H1 (cell line): ENCODE results near the gene KLHDC8A. TPM values are rescaled to one million over a fixed set of nuclear protein-coding genes. Genes with fewer than 3 reads are reported as not detected.

Experiments used
- BCL11A ChIP-seq, 2 experiments: IDR thresholded peaks; one replicate each; pipeline ENCODE4 v1.6.1; 2011; ENCODE audit warnings: low read depth in 2 of 2, low read length in 2 of 2, mild to moderate bottlenecking in 2 of 2
- BRCA1 ChIP-seq: IDR thresholded peaks from 2 replicates; pipeline ENCODE4 v1.6.1; 2012; ENCODE audit warnings: low read depth, low read length, improper control_type of control experiment
- CEBPB ChIP-seq: IDR thresholded peaks from 2 replicates; pipeline ENCODE4 v1.6.1; 2012; ENCODE audit warnings: low read depth, low read length
- CTBP2 ChIP-seq: IDR thresholded peaks from 2 replicates; pipeline ENCODE4 v1.7.0; 2011; ENCODE audit warnings: borderline replicate concordance, mild to moderate bottlenecking, moderate library complexity, mixed read lengths, low read length; ENCODE audit not compliant: insufficient read depth, insufficient read length
- EZH2 ChIP-seq: fragments of 200-600 bp; sonication (generic); IDR thresholded peaks from 2 replicates; pipeline ENCODE4 v1.7.1; 2012; ENCODE audit warnings: low read depth, mild to moderate bottlenecking, moderate library complexity, low read length, inconsistent platforms; ENCODE audit not compliant: severe bottlenecking
- HDAC2 ChIP-seq, 2 experiments: fragments of 300-600 bp in 1 of 2; sonication (generic) in 1 of 2; IDR thresholded peaks; 2 replicates each; pipeline ENCODE4 v1.6.1; 2011 to 2012; ENCODE audit warnings: low read depth in 2 of 2, low read length in 2 of 2, mild to moderate bottlenecking in 2 of 2, moderate library complexity in 2 of 2, borderline replicate concordance in 1 of 2, inconsistent platforms in 1 of 2
- KDM1A ChIP-seq: fragments of 200-600, 300-600 bp; sonication (generic); IDR thresholded peaks from 2 replicates; pipeline ENCODE4 v1.7.1; 2016; ENCODE audit warnings: mild to moderate bottlenecking, low read length, borderline replicate concordance
- KDM4A ChIP-seq: IDR thresholded peaks from one replicate; pipeline ENCODE4 v1.7.1; 2012; ENCODE audit warnings: low read depth, mild to moderate bottlenecking, moderate library complexity, low read length, inconsistent platforms; ENCODE audit not compliant: severe bottlenecking
- KDM5A ChIP-seq: fragments of 200-600 bp; IDR thresholded peaks from 2 replicates; pipeline ENCODE4 v1.7.1; 2012; ENCODE audit warnings: mild to moderate bottlenecking, low read length, inconsistent platforms, mixed read lengths
- PHF8 ChIP-seq: fragments of 200-600 bp; sonication (generic); conservative IDR thresholded peaks from 2 replicates; pipeline ENCODE4 v1.7.1; 2012; ENCODE audit warnings: low read depth, mild to moderate bottlenecking, inconsistent platforms, low read length, moderate library complexity
- POLR2A ChIP-seq, 2 experiments: IDR thresholded peaks; 1 replicate in 1 of 2; 2 replicates in 1 of 2; pipeline ENCODE4 v1.6.1; 2011; ENCODE audit warnings: low read depth in 2 of 2, low read length in 2 of 2, mild to moderate bottlenecking in 2 of 2; ENCODE audit errors: control extremely low read depth in 1 of 2
- RNF2 ChIP-seq: fragments of 200-900, 300-1000 bp; sonication (generic); IDR thresholded peaks from 2 replicates; pipeline ENCODE4 v1.7.1; 2016; ENCODE audit warnings: borderline replicate concordance, low read depth, mild to moderate bottlenecking, antibody characterized with exemption, low read length; ENCODE audit not compliant: poor library complexity, severe bottlenecking; ENCODE audit errors: missing control alignments
- SP1 ChIP-seq: IDR thresholded peaks from 2 replicates; pipeline ENCODE4 v1.6.1; 2011; ENCODE audit warnings: low read depth, low read length
- SRF ChIP-seq: IDR thresholded peaks from 2 replicates; pipeline ENCODE4 v1.6.1; 2011; ENCODE audit warnings: mild to moderate bottlenecking, low read depth, low read length, moderate library complexity
- SUZ12 ChIP-seq: fragments of 200-600 bp; sonication (generic); IDR thresholded peaks from 2 replicates; pipeline ENCODE4 v1.6.1; 2012; ENCODE audit warnings: mild to moderate bottlenecking, inconsistent platforms, low read length, moderate library complexity, mixed read lengths
- TAF7 ChIP-seq: optimal IDR thresholded peaks from 2 replicates; pipeline ENCODE3; 2011; ENCODE audit warnings: low read depth, mild to moderate bottlenecking, inconsistent platforms, low read length, moderate library complexity, borderline replicate concordance
- TCF12 ChIP-seq: IDR thresholded peaks from 2 replicates; pipeline ENCODE4 v1.6.1; 2011; ENCODE audit warnings: low read depth, mild to moderate bottlenecking, low read length
- polyA plus RNA-seq, 7 experiments: library from polyadenylated mRNA; depleted of rRNA in 3 of 7; stranded (reverse) in 5 of 7; unstranded in 2 of 7; fragments of >200 nt in 5 of 7; fragments of 200-250 nt in 2 of 7; gene quantifications; 1 replicate in 5 of 7; 2 replicates in 1 of 7; 4 replicates in 1 of 7; pipeline versions ENCODE4 v1.2.1 to v1.2.3, GENCODE V29; 2011 to 2013; ENCODE audit warnings: missing spikeins in 2 of 7, mixed read lengths in 2 of 7
- total RNA-seq: library from RNA; stranded (reverse); fragmentation: NEBNext Ultra II Directional; extraction: Animal tissue kit (Norgen Biotek cat#: 25700); gene quantifications from 2 replicates; pipeline ENCODE4 v1.2.1, GENCODE V29; 2021
- TF ChIP-seq, protein P1 (sequence below): IDR thresholded peaks from 2 replicates; pipeline ENCODE4 v1.6.1; 2012; ENCODE audit warnings: inconsistent platforms
- TF ChIP-seq, protein P2 (sequence below): IDR thresholded peaks from 2 replicates; pipeline ENCODE4 v1.6.1; 2011; ENCODE audit warnings: low read depth, mild to moderate bottlenecking, low read length; ENCODE audit not compliant: insufficient read depth
- TF ChIP-seq, protein P3 (sequence below): IDR thresholded peaks from 2 replicates; pipeline ENCODE4 v1.6.1; 2012; ENCODE audit warnings: low read length, inconsistent platforms

Gene KLHDC8A
- total and polyA plus RNA-seq, 2 of the 8 experiments (the other 6 are each of a cell fraction or from before 2014, with no cell fraction given) = 1.9 to 3.4 TPM

DNA sequence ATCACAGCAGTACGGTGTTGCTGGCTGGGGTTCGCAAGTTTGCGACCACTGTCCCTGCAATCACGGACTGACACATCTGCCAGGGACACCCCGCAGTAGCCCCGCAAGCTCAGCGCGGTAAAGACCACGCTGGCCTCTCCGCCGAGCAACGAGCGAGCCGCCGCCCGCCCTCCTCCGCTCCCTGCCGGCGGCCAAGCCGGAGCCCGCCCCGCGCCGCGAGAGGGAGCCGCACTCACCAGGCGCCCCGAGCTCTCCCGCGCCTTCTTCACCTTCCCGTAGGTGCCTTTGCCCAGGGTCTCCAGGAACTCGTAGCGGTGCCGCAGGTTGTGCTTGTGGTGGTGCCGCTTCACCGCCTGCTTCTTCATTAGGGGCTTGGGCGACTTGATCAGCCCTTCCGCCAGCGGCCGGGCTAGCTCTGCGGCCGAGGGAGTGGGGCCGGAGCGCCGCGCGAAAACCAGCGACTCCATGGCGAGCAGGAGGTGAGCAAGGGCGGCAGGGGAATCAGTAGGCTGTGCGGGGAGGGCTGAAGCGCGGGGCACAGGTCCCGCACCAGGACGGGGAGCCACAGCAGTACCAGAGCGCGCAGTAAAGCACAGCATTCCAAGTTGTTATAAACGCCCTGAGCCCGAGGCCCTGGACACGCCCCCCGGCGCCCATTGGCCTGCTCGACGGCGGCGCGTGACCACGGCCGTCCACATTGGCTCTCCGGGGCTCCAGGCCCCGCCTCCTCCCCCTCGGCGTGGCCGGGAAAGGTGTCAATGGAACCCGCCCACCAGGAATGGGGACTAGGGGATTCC, 35.4 kb downstream of the KLHDC8A start, which contains the start of gene NUAK2 (continued):
- TF ChIP-seq BCL11A (IDR thresholded peaks at IDR 0.05; ENCODE audit: low read depth in 2 of 2, low read length in 2 of 2) (no peak), HDAC2 (IDR thresholded peaks at IDR 0.05; ENCODE audit: borderline replicate concordance in 1 of 2, low read depth in 2 of 2, low read length in 2 of 2) (peak in 1 of 2 experiments; percentile 39; a peak in 1 of 4 replicates), RNF2 (no peak), TCF12 (0 out of 2 replicates have a peak, but pooled peaks have one; percentile 15), POLR2A (IDR thresholded peaks at IDR 0.05; ENCODE audit: control extremely low read depth in 1 of 2, low read depth in 2 of 2, low read length in 2 of 2) (peak; percentile 63 to 92), CEBPB (no peak), TAF7 (peak; percentile 73), EZH2 (no peak), SUZ12 (no peak), KDM5A (no peak), SP1 (peak; percentile 91), BRCA1 (no peak), CTBP2 (no peak), PHF8 (peak; percentile 79), KDM1A (no peak), SRF (no peak), KDM4A (peak; percentile 63)
- TF ChIP-seq, protein P1, sequence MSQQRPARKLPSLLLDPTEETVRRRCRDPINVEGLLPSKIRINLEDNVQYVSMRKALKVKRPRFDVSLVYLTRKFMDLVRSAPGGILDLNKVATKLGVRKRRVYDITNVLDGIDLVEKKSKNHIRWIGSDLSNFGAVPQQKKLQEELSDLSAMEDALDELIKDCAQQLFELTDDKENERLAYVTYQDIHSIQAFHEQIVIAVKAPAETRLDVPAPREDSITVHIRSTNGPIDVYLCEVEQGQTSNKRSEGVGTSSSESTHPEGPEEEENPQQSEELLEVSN = peak; percentile 89
- TF ChIP-seq, protein P2, sequence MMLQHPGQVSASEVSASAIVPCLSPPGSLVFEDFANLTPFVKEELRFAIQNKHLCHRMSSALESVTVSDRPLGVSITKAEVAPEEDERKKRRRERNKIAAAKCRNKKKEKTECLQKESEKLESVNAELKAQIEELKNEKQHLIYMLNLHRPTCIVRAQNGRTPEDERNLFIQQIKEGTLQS = peak; percentile 64; the same call in 1 of the 2 replicates
- TF ChIP-seq, protein P3, sequence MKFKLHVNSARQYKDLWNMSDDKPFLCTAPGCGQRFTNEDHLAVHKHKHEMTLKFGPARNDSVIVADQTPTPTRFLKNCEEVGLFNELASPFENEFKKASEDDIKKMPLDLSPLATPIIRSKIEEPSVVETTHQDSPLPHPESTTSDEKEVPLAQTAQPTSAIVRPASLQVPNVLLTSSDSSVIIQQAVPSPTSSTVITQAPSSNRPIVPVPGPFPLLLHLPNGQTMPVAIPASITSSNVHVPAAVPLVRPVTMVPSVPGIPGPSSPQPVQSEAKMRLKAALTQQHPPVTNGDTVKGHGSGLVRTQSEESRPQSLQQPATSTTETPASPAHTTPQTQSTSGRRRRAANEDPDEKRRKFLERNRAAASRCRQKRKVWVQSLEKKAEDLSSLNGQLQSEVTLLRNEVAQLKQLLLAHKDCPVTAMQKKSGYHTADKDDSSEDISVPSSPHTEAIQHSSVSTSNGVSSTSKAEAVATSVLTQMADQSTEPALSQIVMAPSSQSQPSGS = no peak
